ENCODE data around the gene GPR132.

Gene GPR132

GRCh38 chr14:105098316-105098715, 33.1 kb upstream of the GPR132 start:
- H3K9ac ChIP-seq (ENCODE audit: low read length) = no peak overlapping the region
- no peaks in the 10 kb centered on the region for H4K20me1 ChIP-seq (ENCODE audit: insufficient read depth, low read length)
- no peak overlapping the region for H3K27ac ChIP-seq (ENCODE audit: low read depth, low read length, poor library complexity, severe bottlenecking)
- no peak overlapping the region for H2AFZ ChIP-seq (ENCODE audit: low read length)
- H3K9me2 ChIP-seq (ENCODE audit: low read depth, low read length) = no peaks in the 10 kb centered on the region
- TF ChIP-seq, protein P1, sequence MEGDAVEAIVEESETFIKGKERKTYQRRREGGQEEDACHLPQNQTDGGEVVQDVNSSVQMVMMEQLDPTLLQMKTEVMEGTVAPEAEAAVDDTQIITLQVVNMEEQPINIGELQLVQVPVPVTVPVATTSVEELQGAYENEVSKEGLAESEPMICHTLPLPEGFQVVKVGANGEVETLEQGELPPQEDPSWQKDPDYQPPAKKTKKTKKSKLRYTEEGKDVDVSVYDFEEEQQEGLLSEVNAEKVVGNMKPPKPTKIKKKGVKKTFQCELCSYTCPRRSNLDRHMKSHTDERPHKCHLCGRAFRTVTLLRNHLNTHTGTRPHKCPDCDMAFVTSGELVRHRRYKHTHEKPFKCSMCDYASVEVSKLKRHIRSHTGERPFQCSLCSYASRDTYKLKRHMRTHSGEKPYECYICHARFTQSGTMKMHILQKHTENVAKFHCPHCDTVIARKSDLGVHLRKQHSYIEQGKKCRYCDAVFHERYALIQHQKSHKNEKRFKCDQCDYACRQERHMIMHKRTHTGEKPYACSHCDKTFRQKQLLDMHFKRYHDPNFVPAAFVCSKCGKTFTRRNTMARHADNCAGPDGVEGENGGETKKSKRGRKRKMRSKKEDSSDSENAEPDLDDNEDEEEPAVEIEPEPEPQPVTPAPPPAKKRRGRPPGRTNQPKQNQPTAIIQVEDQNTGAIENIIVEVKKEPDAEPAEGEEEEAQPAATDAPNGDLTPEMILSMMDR (IDR thresholded peaks at IDR 0.05; ENCODE audit: low read length) = no peak
- no peak for TF ChIP-seq EZH2 (IDR thresholded peaks at IDR 0.05; ENCODE audit: borderline replicate concordance, low read length)
- H3F3A ChIP-seq (ENCODE audit: insufficient read depth, low read length) = no peaks in the 10 kb centered on the region
- H3K4me2 ChIP-seq (ENCODE audit: low read length) = no peak overlapping the region
- H3K27me3 ChIP-seq (ENCODE audit: insufficient read depth, low read length) = peaks cover 23% of the 10 kb centered on the region; the same call in 1 of the 2 replicates
- no peaks in the 10 kb centered on the region for H3K79me2 ChIP-seq (ENCODE audit: insufficient read depth, low read length)
- H3K4me1 ChIP-seq (ENCODE audit: insufficient read depth, low read length, severe bottlenecking) = no peaks in the 10 kb centered on the region
- H3K9me3 ChIP-seq (ENCODE audit: low read length) = peaks cover 6% of the 10 kb centered on the region
- H3K4me3 ChIP-seq (ENCODE audit: low read depth, low read length, poor library complexity, severe bottlenecking) = no peak overlapping the region
- H3K36me3 ChIP-seq (ENCODE audit: insufficient read depth, low read length) = no peaks in the 10 kb centered on the region; the same call in 1 of the 2 replicates

- Histone ChIP-seq H3K4me3 (ENCODE audit: low read depth, low read length, poor library complexity, severe bottlenecking) (no peak overlapping the region), H3K9me3 (ENCODE audit: low read length) (peaks cover 6% of the 10 kb centered on the region), H3K9ac (ENCODE audit: low read length) (no peak overlapping the region), H3K4me1 (ENCODE audit: insufficient read depth, low read length, severe bottlenecking) (no peaks in the 10 kb centered on the region), H3K79me2 (ENCODE audit: insufficient read depth, low read length) (no peaks in the 10 kb centered on the region), H3K4me2 (ENCODE audit: low read length) (no peak overlapping the region), H3F3A (ENCODE audit: insufficient read depth, low read length) (no peaks in the 10 kb centered on the region), H3K27ac (ENCODE audit: low read depth, low read length, poor library complexity, severe bottlenecking) (no peak overlapping the region), H3K27me3 (ENCODE audit: insufficient read depth, low read length) (peaks cover 23% of the 10 kb centered on the region; the same call in 1 of the 2 replicates), H3K9me2 (ENCODE audit: low read depth, low read length) (no peaks in the 10 kb centered on the region), H4K20me1 (ENCODE audit: insufficient read depth, low read length) (no peaks in the 10 kb centered on the region), H2AFZ (ENCODE audit: low read length) (no peak overlapping the region), H3K36me3 (ENCODE audit: insufficient read depth, low read length) (no peaks in the 10 kb centered on the region; the same call in 1 of the 2 replicates)
- TF ChIP-seq, protein P1 (IDR thresholded peaks at IDR 0.05; ENCODE audit: low read length) = no peak
Measured at GRCh38 chr14:105097794-105098127, 32.5 kb upstream of the GPR132 start.

DNA sequence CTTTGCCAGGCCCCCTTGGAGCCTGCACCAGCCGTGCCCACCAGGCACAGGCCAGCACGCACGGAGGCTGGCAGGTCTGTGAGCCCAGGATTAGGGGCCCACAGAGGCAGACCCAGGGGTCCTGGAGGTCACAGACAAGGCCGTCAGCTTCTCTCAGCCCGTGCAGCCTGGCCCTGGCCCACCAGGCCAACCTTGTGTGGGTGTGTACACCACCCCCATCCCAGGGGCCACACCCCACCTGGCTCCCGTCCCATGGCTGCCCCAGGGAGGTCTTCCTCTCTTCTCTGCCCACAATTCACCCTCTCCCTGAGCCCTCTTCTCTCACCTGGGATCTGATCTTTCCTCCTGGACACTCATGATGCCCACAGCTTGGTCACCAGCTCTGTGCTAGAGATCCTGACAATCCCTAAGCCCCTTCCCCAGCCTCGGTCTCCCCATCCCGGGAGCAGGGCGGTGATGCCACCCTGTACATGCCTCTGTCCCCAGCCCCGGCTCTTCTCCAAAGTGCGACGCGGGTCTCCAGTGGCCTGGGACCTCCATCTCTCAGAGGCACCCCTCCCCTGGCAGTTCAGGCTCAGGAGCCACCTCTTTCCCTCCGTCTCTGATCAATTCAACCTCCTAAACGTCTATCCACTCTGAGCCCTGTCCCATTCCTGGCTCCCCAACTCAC, 31.1 kb upstream of the GPR132 start:
- Histone ChIP-seq H3K9me2 (ENCODE audit: low read depth, low read length) (no peaks in the 10 kb centered on the region), H3K4me2 (ENCODE audit: low read length) (no peak overlapping the region), H3K36me3 (ENCODE audit: insufficient read depth, low read length) (no peaks in the 10 kb centered on the region; the same call in 1 of the 2 replicates), H3K4me3 (ENCODE audit: low read depth, low read length, poor library complexity, severe bottlenecking) (no peak overlapping the region), H3K9me3 (ENCODE audit: low read length) (peaks cover 6% of the 10 kb centered on the region), H3K9ac (ENCODE audit: low read length) (no peak overlapping the region), H4K20me1 (ENCODE audit: insufficient read depth, low read length) (no peaks in the 10 kb centered on the region), H3K27me3 (ENCODE audit: insufficient read depth, low read length) (peaks cover 23% of the 10 kb centered on the region; the same call in 1 of the 2 replicates), H3K4me1 (ENCODE audit: insufficient read depth, low read length, severe bottlenecking) (no peaks in the 10 kb centered on the region), H3K27ac (ENCODE audit: low read depth, low read length, poor library complexity, severe bottlenecking) (no peak overlapping the region), H3K79me2 (ENCODE audit: insufficient read depth, low read length) (no peaks in the 10 kb centered on the region), H3F3A (ENCODE audit: insufficient read depth, low read length) (no peaks in the 10 kb centered on the region), H2AFZ (ENCODE audit: low read length) (no peak overlapping the region)
- TF ChIP-seq EZH2 (IDR thresholded peaks at IDR 0.05; ENCODE audit: borderline replicate concordance, low read length) = no peak
- TF ChIP-seq, protein P1 (IDR thresholded peaks at IDR 0.05; ENCODE audit: low read length) = no peak

All from OCI-LY1 (cell line).